ENCODE results near the gene CALR3. TPM values are rescaled to one million over a fixed set of nuclear protein-coding genes. Genes with fewer than 3 reads are reported as not detected.
A peak's percentile ranks its signal among the peaks of the same experiment; 100 is the strongest.

CALR3 gene
- total RNA-seq, 6 experiments from 2014 or later: not detected

GRCh38 chr19:16445238-16446107 is 50.5 kb downstream of the CALR3 start:
- WGBS (ENCODE audit: insufficient coverage, low coverage, low lambda C conversion rate, missing lambda C conversion rate): 76% methylated on average over 10 of the region's 14 CpGs
- TF ChIP-seq POLR2A (IDR thresholded peaks at IDR 0.05) (no peak), CTCF (IDR thresholded peaks at IDR 0.05) (no peak)
- Histone ChIP-seq H3K27ac (no peak overlapping the region), H3K9me3 (no peaks in the 10 kb centered on the region), H3K4me1 (peaks cover 0 to 23% (median 9%) of the 10 kb centered on the region in 4 donors), H3K27me3 (no peaks in the 10 kb centered on the region), H3K36me3 (peaks cover 0 to 9% (median 0%) of the 10 kb centered on the region in 4 donors), H3K4me3 (no peak overlapping the region)
- ATAC-seq: no peak
- intact Hi-C loops (cut with DNase I): no loop called here
- DNase-seq: no peak

GRCh38 chr19:16444269-16444600 is 51.7 kb downstream of the CALR3 start:
- no peak for DNase-seq
- Histone ChIP-seq H3K9me3 (no peaks in the 10 kb centered on the region), H3K36me3 (peaks cover 0 to 9% (median 0%) of the 10 kb centered on the region in 4 donors), H3K4me1 (peaks cover 0 to 23% (median 9%) of the 10 kb centered on the region in 4 donors), H3K27me3 (no peaks in the 10 kb centered on the region), H3K4me3 (no peak overlapping the region), H3K27ac (no peak overlapping the region)
- TF ChIP-seq CTCF (IDR thresholded peaks at IDR 0.05) (no peak), POLR2A (IDR thresholded peaks at IDR 0.05) (no peak)
- 71% methylated on average over 2 of the region's 2 CpGs for WGBS (ENCODE audit: insufficient coverage, low coverage, low lambda C conversion rate, missing lambda C conversion rate)
- intact Hi-C loops (cut with DNase I): no loop called here
- no peak for ATAC-seq

- intact Hi-C loops (cut with DNase I): no loop called here
- H3K27ac ChIP-seq: no peak overlapping the region
- peak in 1 of 4 donors; percentile 27 for ATAC-seq
- no peak overlapping the region for H3K4me3 ChIP-seq
- H3K9me3 ChIP-seq: no peaks in the 10 kb centered on the region
- 45% methylated on average over 14 of the region's 19 CpGs for WGBS (ENCODE audit: insufficient coverage, low coverage, low lambda C conversion rate, missing lambda C conversion rate)
- no peak for TF ChIP-seq CTCF (IDR thresholded peaks at IDR 0.05)
- TF ChIP-seq POLR2A (IDR thresholded peaks at IDR 0.05): no peak
- H3K4me1 ChIP-seq: peaks cover 0 to 22% (median 9%) of the 10 kb centered on the region in 4 donors
- H3K36me3 ChIP-seq: peaks cover 0 to 9% (median 0%) of the 10 kb centered on the region in 4 donors
- no peak for DNase-seq
- H3K27me3 ChIP-seq: no peaks in the 10 kb centered on the region
Measured at GRCh38 chr19:16442386-16443276, 53.3 kb downstream of the CALR3 start.

GRCh38 chr19:16441661-16442162 is 54.3 kb downstream of the CALR3 start:
- H3K27me3 ChIP-seq: no peaks in the 10 kb centered on the region
- DNase-seq: no peak
- no peak overlapping the region for H3K4me3 ChIP-seq
- H3K9me3 ChIP-seq: no peaks in the 10 kb centered on the region
- ATAC-seq: peak; percentile 34 to 58 (median 42)
- WGBS (ENCODE audit: insufficient coverage, low coverage, low lambda C conversion rate, missing lambda C conversion rate): 78% methylated on average over 8 of the region's 14 CpGs
- peaks cover 0 to 16% (median 4%) of the 10 kb centered on the region in 4 donors for H3K4me1 ChIP-seq
- H3K36me3 ChIP-seq: peaks cover 0 to 16% (median 2%) of the 10 kb centered on the region in 4 donors
- intact Hi-C loops (cut with DNase I): no loop called here
- H3K27ac ChIP-seq: no peak overlapping the region
- TF ChIP-seq CTCF (IDR thresholded peaks at IDR 0.05) (peak; percentile 30 to 40 (median 35)), POLR2A (IDR thresholded peaks at IDR 0.05) (no peak)
